ENCODE results near the gene THSD7A. TPM values are rescaled to one million over a fixed set of nuclear protein-coding genes. Genes with fewer than 3 reads are reported as not detected.

THSD7A gene
- polyA plus RNA-seq, 1 donor (not counting 4 experiments of a cell fraction or from before 2014, with no cell fraction given) = not detected

DNA sequence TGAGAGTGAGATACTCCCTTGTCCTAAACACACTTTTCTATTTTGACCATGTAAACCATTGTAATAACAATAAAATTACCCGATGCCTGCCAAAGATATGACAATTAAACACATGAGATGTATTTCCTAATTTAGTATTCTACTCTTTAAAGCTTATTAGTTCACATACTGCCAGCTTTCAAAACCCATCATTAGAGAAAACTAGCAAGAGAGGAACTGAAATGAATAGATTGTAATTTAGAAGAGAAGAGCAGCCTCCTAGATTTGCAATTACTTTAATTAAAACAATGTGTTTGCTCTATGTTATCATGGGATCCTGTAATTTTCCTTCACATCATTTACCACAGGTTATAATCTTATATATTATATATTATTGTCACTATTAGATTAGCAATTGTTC is 428.2 kb downstream of the THSD7A start:
- Histone ChIP-seq H3K9me1 (ENCODE audit: control insufficient read depth, extremely low read depth, insufficient read depth, low read length) (no peaks in the 10 kb centered on the region), H3K4me3 (ENCODE audit: control insufficient read depth in 2 of 3, extremely low read depth in 1 of 3, insufficient read depth in 2 of 3, low read depth in 1 of 3, low read length in 3 of 3) (no peak overlapping the region), H4K20me1 (ENCODE audit: control insufficient read depth, extremely low read depth, insufficient read depth, low read length) (no peaks in the 10 kb centered on the region), H3K4me2 (ENCODE audit: control insufficient read depth, extremely low read depth, insufficient read depth, low read depth, low read length) (no peak overlapping the region), H2AFZ (ENCODE audit: control insufficient read depth, low read length) (no peak overlapping the region), H3K27me3 (ENCODE audit: control insufficient read depth, extremely low read depth, insufficient read depth, low read length) (no peaks in the 10 kb centered on the region), H3K4me1 (ENCODE audit: control insufficient read depth, extremely low read depth, insufficient read depth, low read length) (no peaks in the 10 kb centered on the region), H3K9me3 (ENCODE audit: control insufficient read depth, low read depth, low read length) (no peaks in the 10 kb centered on the region), H3K36me3 (ENCODE audit: control insufficient read depth in 2 of 2, extremely low read depth in 1 of 2, insufficient read depth in 2 of 2, low read length in 2 of 2) (no peaks in the 10 kb centered on the region), H3K9ac (ENCODE audit: control insufficient read depth, extremely low read depth, insufficient read depth, low read length) (no peak overlapping the region), H3K79me2 (ENCODE audit: control insufficient read depth, insufficient read depth, low read length) (no peaks in the 10 kb centered on the region), H3K27ac (ENCODE audit: control insufficient read depth, insufficient read depth, low read length) (no peak overlapping the region)
- TF ChIP-seq, protein P1, sequence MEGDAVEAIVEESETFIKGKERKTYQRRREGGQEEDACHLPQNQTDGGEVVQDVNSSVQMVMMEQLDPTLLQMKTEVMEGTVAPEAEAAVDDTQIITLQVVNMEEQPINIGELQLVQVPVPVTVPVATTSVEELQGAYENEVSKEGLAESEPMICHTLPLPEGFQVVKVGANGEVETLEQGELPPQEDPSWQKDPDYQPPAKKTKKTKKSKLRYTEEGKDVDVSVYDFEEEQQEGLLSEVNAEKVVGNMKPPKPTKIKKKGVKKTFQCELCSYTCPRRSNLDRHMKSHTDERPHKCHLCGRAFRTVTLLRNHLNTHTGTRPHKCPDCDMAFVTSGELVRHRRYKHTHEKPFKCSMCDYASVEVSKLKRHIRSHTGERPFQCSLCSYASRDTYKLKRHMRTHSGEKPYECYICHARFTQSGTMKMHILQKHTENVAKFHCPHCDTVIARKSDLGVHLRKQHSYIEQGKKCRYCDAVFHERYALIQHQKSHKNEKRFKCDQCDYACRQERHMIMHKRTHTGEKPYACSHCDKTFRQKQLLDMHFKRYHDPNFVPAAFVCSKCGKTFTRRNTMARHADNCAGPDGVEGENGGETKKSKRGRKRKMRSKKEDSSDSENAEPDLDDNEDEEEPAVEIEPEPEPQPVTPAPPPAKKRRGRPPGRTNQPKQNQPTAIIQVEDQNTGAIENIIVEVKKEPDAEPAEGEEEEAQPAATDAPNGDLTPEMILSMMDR (optimal IDR thresholded peaks at IDR 0.05 in 1 of 3, IDR thresholded peaks at IDR 0.05 in 1 of 3, conservative IDR thresholded peaks at IDR 0.05 in 1 of 3; ENCODE audit: extremely low read depth in 1 of 3, insufficient read depth in 2 of 3, low read length in 3 of 3) = no peak
- no peak for TF ChIP-seq EZH2 (IDR thresholded peaks at IDR 0.05; ENCODE audit: low read length)
- FAIRE-seq (no peak), DNase-seq (ENCODE audit: low read depth, low spot score) (no peak)
- dilution Hi-C loops (cut with MboI; ENCODE audit: extremely low pct_ligation_motif_present, low sequenced_read_pairs) = no loop called here

DNA sequence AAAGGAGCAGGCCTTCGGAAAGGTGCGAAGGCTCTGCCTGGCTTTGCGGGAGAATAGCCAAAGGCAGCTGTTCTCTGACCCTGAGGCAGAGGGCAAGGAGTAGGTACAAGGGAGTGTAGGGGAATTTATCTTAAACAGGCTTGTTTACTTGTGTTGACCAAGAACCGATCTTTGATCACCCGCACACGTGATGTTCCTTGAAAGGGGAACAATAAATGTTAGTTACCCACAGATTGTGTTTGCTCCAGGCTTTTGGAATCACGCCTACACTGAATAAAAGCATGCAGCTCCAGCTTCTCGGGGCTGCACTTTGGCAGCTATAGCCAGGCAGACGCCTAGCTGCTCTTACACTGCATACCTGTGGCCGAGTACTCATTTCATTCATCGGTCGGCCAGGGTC is 437.6 kb downstream of the THSD7A start:
- dilution Hi-C loops (cut with MboI; ENCODE audit: extremely low pct_ligation_motif_present, low sequenced_read_pairs) = no loop called here
- no peaks in the 10 kb centered on the region for H3K9me3 ChIP-seq (ENCODE audit: control insufficient read depth, low read depth, low read length)
- no peak overlapping the region for H3K4me3 ChIP-seq (ENCODE audit: control insufficient read depth in 2 of 3, extremely low read depth in 1 of 3, insufficient read depth in 2 of 3, low read depth in 1 of 3, low read length in 3 of 3)
- no peak overlapping the region for H2AFZ ChIP-seq (ENCODE audit: control insufficient read depth, low read length)
- no peak overlapping the region for H3K9ac ChIP-seq (ENCODE audit: control insufficient read depth, extremely low read depth, insufficient read depth, low read length)
- DNase-seq (ENCODE audit: low read depth, low spot score) = no peak
- TF ChIP-seq EZH2 (IDR thresholded peaks at IDR 0.05; ENCODE audit: low read length) = no peak
- TF ChIP-seq, protein P1 (optimal IDR thresholded peaks at IDR 0.05 in 1 of 3, IDR thresholded peaks at IDR 0.05 in 1 of 3, conservative IDR thresholded peaks at IDR 0.05 in 1 of 3; ENCODE audit: extremely low read depth in 1 of 3, insufficient read depth in 2 of 3, low read length in 3 of 3) = no peak
- no peaks in the 10 kb centered on the region for H4K20me1 ChIP-seq (ENCODE audit: control insufficient read depth, extremely low read depth, insufficient read depth, low read length)
- no peak for FAIRE-seq
- no peak overlapping the region for H3K27ac ChIP-seq (ENCODE audit: control insufficient read depth, insufficient read depth, low read length)
- no peaks in the 10 kb centered on the region for H3K36me3 ChIP-seq (ENCODE audit: control insufficient read depth in 2 of 2, extremely low read depth in 1 of 2, insufficient read depth in 2 of 2, low read length in 2 of 2)
- H3K4me2 ChIP-seq (ENCODE audit: control insufficient read depth, extremely low read depth, insufficient read depth, low read depth, low read length) = no peak overlapping the region
- no peaks in the 10 kb centered on the region for H3K27me3 ChIP-seq (ENCODE audit: control insufficient read depth, extremely low read depth, insufficient read depth, low read length)
- no peaks in the 10 kb centered on the region for H3K4me1 ChIP-seq (ENCODE audit: control insufficient read depth, extremely low read depth, insufficient read depth, low read length)
- no peaks in the 10 kb centered on the region for H3K79me2 ChIP-seq (ENCODE audit: control insufficient read depth, insufficient read depth, low read length)
- H3K9me1 ChIP-seq (ENCODE audit: control insufficient read depth, extremely low read depth, insufficient read depth, low read length) = no peaks in the 10 kb centered on the region

All from keratinocyte (primary cell).